Measurements from ENCODE around the gene RPL3.

RPL3 gene

GRCh38 chr22:39316440-39317083 lies 2.9 kb downstream of the RPL3 start:
- Histone ChIP-seq H3K79me2 (ENCODE audit: control insufficient read depth, insufficient read depth, low read length, unreplicated experiment) (peaks cover 58% of the 10 kb centered on the region), H2AFZ (ENCODE audit: low read length, unreplicated experiment) (no peak overlapping the region), H3K27me3 (ENCODE audit: insufficient read depth, low read length) (no peaks in the 10 kb centered on the region), H3K4me1 (ENCODE audit: control insufficient read depth, insufficient read depth, low read length, unreplicated experiment) (peaks cover 16% of the 10 kb centered on the region), H3K27ac (ENCODE audit: low read depth, low read length) (peak overlapping the region; percentile 93; the same call in 1 of the 2 replicates), H3K4me3 (ENCODE audit: low read depth, low read length) (peak overlapping the region; percentile 99), H3K36me3 (ENCODE audit: insufficient read depth, low read length) (peaks cover 46% of the 10 kb centered on the region)

- Histone ChIP-seq H3K4me3 (ENCODE audit: low read depth, low read length) (peak overlapping the region; percentile 99), H3K27ac (ENCODE audit: low read depth, low read length) (no peak overlapping the region), H2AFZ (ENCODE audit: low read length, unreplicated experiment) (no peak overlapping the region), H3K79me2 (ENCODE audit: control insufficient read depth, insufficient read depth, low read length, unreplicated experiment) (peaks cover 58% of the 10 kb centered on the region), H3K4me1 (ENCODE audit: control insufficient read depth, insufficient read depth, low read length, unreplicated experiment) (peaks cover 16% of the 10 kb centered on the region), H3K36me3 (ENCODE audit: insufficient read depth, low read length) (peaks cover 47% of the 10 kb centered on the region), H3K27me3 (ENCODE audit: insufficient read depth, low read length) (no peaks in the 10 kb centered on the region)
Observed at GRCh38 chr22:39315389-39315788, 4.0 kb downstream of the RPL3 start.

GRCh38 chr22:39314251-39314971 lies 5.0 kb downstream of the RPL3 start:
- H3K27me3 ChIP-seq (ENCODE audit: insufficient read depth, low read length), result no peaks in the 10 kb centered on the region
- peaks cover 58% of the 10 kb centered on the region for H3K79me2 ChIP-seq (ENCODE audit: control insufficient read depth, insufficient read depth, low read length, unreplicated experiment)
- no peak overlapping the region for H3K27ac ChIP-seq (ENCODE audit: low read depth, low read length)
- peaks cover 47% of the 10 kb centered on the region for H3K36me3 ChIP-seq (ENCODE audit: insufficient read depth, low read length)
- peaks cover 18% of the 10 kb centered on the region for H3K4me1 ChIP-seq (ENCODE audit: control insufficient read depth, insufficient read depth, low read length, unreplicated experiment)
- no peak overlapping the region for H2AFZ ChIP-seq (ENCODE audit: low read length, unreplicated experiment)
- H3K4me3 ChIP-seq (ENCODE audit: low read depth, low read length), result 0 out of 2 replicates have a peak overlapping the region, but pooled peaks have one; percentile 99

DNA sequence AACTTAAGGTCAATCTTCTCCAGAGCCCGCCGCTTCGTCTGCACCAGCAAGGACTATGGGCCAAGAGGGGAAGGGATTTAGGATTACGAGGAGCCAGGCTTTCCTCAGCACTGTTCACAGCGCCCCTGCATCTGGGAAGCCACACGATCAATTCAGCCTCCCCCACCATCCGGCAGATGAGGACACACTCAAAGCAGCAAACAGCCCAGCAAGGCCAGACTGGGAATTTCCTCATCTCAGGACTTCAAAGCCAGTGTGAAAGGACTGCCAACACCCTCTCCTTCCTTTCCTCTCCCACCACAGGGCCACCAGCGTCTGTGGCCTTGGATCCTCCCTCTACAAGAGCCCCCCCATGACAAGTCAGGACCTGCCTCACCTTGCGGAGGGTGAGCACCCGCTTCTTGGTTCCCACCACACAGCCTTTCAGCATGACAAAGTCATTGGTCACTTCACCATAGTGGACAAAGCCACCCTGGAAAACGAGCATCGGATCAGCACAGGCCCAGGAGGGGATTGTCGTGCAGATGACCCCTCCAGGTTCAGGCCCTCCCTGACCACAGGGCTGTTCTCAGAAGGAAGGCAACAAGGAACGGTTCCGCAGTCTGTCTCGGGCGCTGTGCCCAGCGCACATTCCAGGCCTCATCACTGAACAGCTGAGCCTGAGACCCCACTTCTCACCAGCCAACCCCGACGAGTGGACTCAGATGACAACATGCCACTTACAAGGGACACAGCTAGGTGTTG lies 6.0 kb downstream of the RPL3 start:
- H3K4me1 ChIP-seq (ENCODE audit: control insufficient read depth, insufficient read depth, low read length, unreplicated experiment), result peaks cover 24% of the 10 kb centered on the region
- H3K4me3 ChIP-seq (ENCODE audit: low read depth, low read length), result no peak overlapping the region
- no peak overlapping the region for H3K27ac ChIP-seq (ENCODE audit: low read depth, low read length)
- no peaks in the 10 kb centered on the region for H3K27me3 ChIP-seq (ENCODE audit: insufficient read depth, low read length)
- peaks cover 48% of the 10 kb centered on the region for H3K79me2 ChIP-seq (ENCODE audit: control insufficient read depth, insufficient read depth, low read length, unreplicated experiment)
- no peak overlapping the region for H2AFZ ChIP-seq (ENCODE audit: low read length, unreplicated experiment)
- peaks cover 42% of the 10 kb centered on the region for H3K36me3 ChIP-seq (ENCODE audit: insufficient read depth, low read length)

- Histone ChIP-seq H3K4me3 (ENCODE audit: low read depth, low read length) (no peak overlapping the region), H3K27me3 (ENCODE audit: insufficient read depth, low read length) (no peaks in the 10 kb centered on the region), H2AFZ (ENCODE audit: low read length, unreplicated experiment) (no peak overlapping the region), H3K36me3 (ENCODE audit: insufficient read depth, low read length) (peaks cover 32% of the 10 kb centered on the region; the same call in 1 of the 2 replicates), H3K27ac (ENCODE audit: low read depth, low read length) (no peak overlapping the region), H3K4me1 (ENCODE audit: control insufficient read depth, insufficient read depth, low read length, unreplicated experiment) (peaks cover 26% of the 10 kb centered on the region), H3K79me2 (ENCODE audit: control insufficient read depth, insufficient read depth, low read length, unreplicated experiment) (peaks cover 38% of the 10 kb centered on the region)
Observed at GRCh38 chr22:39312410-39312809, 7.0 kb downstream of the RPL3 start.

GRCh38 chr22:39311592-39312400 lies 7.6 kb downstream of the RPL3 start:
- H3K36me3 ChIP-seq (ENCODE audit: insufficient read depth, low read length), result peaks cover 26% of the 10 kb centered on the region; the same call in 1 of the 2 replicates
- H3K27ac ChIP-seq (ENCODE audit: low read depth, low read length), result no peak overlapping the region

GRCh38 chr22:39309881-39310714 lies 9.3 kb downstream of the RPL3 start:
- Histone ChIP-seq H3K27ac (ENCODE audit: low read depth, low read length) (peak overlapping the region; percentile 75; the same call in 1 of the 2 replicates), H3K27me3 (ENCODE audit: insufficient read depth, low read length) (no peaks in the 10 kb centered on the region), H3K4me1 (ENCODE audit: control insufficient read depth, insufficient read depth, low read length, unreplicated experiment) (peaks cover 19% of the 10 kb centered on the region)

More at GRCh38 chr22:39311592-39312400, 7.6 kb downstream of the RPL3 start:
- Histone ChIP-seq H3K79me2 (ENCODE audit: control insufficient read depth, insufficient read depth, low read length, unreplicated experiment) (peaks cover 32% of the 10 kb centered on the region), H3K4me1 (ENCODE audit: control insufficient read depth, insufficient read depth, low read length, unreplicated experiment) (peaks cover 26% of the 10 kb centered on the region), H2AFZ (ENCODE audit: low read length, unreplicated experiment) (no peak overlapping the region), H3K27me3 (ENCODE audit: insufficient read depth, low read length) (no peaks in the 10 kb centered on the region), H3K4me3 (ENCODE audit: low read depth, low read length) (no peak overlapping the region)

GRCh38 chr22:39309364-39309861 lies 10.0 kb downstream of the RPL3 start:
- peaks cover 9% of the 10 kb centered on the region; the same call in 1 of the 2 replicates for H3K36me3 ChIP-seq (ENCODE audit: insufficient read depth, low read length)
- H3K4me1 ChIP-seq (ENCODE audit: control insufficient read depth, insufficient read depth, low read length, unreplicated experiment), result peaks cover 14% of the 10 kb centered on the region
- H3K27me3 ChIP-seq (ENCODE audit: insufficient read depth, low read length), result no peaks in the 10 kb centered on the region
- no peak overlapping the region for H3K4me3 ChIP-seq (ENCODE audit: low read depth, low read length)
- H3K79me2 ChIP-seq (ENCODE audit: control insufficient read depth, insufficient read depth, low read length, unreplicated experiment), result peaks cover 9% of the 10 kb centered on the region
- no peak overlapping the region for H2AFZ ChIP-seq (ENCODE audit: low read length, unreplicated experiment)
- H3K27ac ChIP-seq (ENCODE audit: low read depth, low read length), result peak overlapping the region; percentile 75

More at GRCh38 chr22:39309881-39310714, 9.3 kb downstream of the RPL3 start:
- H3K79me2 ChIP-seq (ENCODE audit: control insufficient read depth, insufficient read depth, low read length, unreplicated experiment), result peaks cover 15% of the 10 kb centered on the region
- no peak overlapping the region for H2AFZ ChIP-seq (ENCODE audit: low read length, unreplicated experiment)
- peaks cover 16% of the 10 kb centered on the region; the same call in 1 of the 2 replicates for H3K36me3 ChIP-seq (ENCODE audit: insufficient read depth, low read length)
- no peak overlapping the region for H3K4me3 ChIP-seq (ENCODE audit: low read depth, low read length)

GRCh38 chr22:39308614-39309363 lies 10.6 kb downstream of the RPL3 start:
- Histone ChIP-seq H3K27me3 (ENCODE audit: insufficient read depth, low read length) (no peaks in the 10 kb centered on the region), H3K27ac (ENCODE audit: low read depth, low read length) (peak overlapping the region; percentile 75), H3K36me3 (ENCODE audit: insufficient read depth, low read length) (peaks cover 5% of the 10 kb centered on the region; the same call in 1 of the 2 replicates), H3K79me2 (ENCODE audit: control insufficient read depth, insufficient read depth, low read length, unreplicated experiment) (peaks cover 2% of the 10 kb centered on the region), H3K4me1 (ENCODE audit: control insufficient read depth, insufficient read depth, low read length, unreplicated experiment) (peaks cover 14% of the 10 kb centered on the region), H2AFZ (ENCODE audit: low read length, unreplicated experiment) (no peak overlapping the region), H3K4me3 (ENCODE audit: low read depth, low read length) (peak overlapping the region; percentile 22; the same call in 1 of the 2 replicates)

All from ACC112 (cell line).